H1 (cell line): ENCODE results near the gene CUEDC1. TPM values are rescaled to one million over a fixed set of nuclear protein-coding genes. Genes with fewer than 3 reads are reported as not detected.

ENCODE experiments used
- ASH2L ChIP-seq: fragments of 200-600, 300-600 bp; sonication (generic); IDR thresholded peaks from one replicate; pipeline ENCODE4 v1.7.1; 2017; ENCODE audit warnings: low read length
- CTCF ChIP-seq, 3 experiments: IDR thresholded peaks; 1 replicate in 2 of 3; 2 replicates in 1 of 3; pipeline versions ENCODE4 v1.5.1 to v1.6.1; 2011; ENCODE audit warnings: low read length in 3 of 3, mild to moderate bottlenecking in 3 of 3, inconsistent platforms in 2 of 3, low read depth in 1 of 3, moderate library complexity in 1 of 3; ENCODE audit not compliant: insufficient read depth in 1 of 3; ENCODE audit errors: control extremely low read depth in 1 of 3
- NANOG ChIP-seq: IDR thresholded peaks from 2 replicates; pipeline ENCODE4 v1.6.1; 2011; ENCODE audit warnings: low read length, low read depth, mild to moderate bottlenecking, inconsistent platforms; ENCODE audit not compliant: insufficient read depth, poor library complexity, severe bottlenecking
- RBBP5 ChIP-seq: IDR thresholded peaks from 2 replicates; pipeline ENCODE4 v1.7.1; 2012; ENCODE audit warnings: low read depth, mild to moderate bottlenecking, inconsistent platforms, low read length, moderate library complexity, borderline replicate concordance
- polyA plus RNA-seq, 7 experiments: library from polyadenylated mRNA; depleted of rRNA in 3 of 7; stranded (reverse) in 5 of 7; unstranded in 2 of 7; fragments of >200 nt in 5 of 7; fragments of 200-250 nt in 2 of 7; gene quantifications; 1 replicate in 5 of 7; 2 replicates in 1 of 7; 4 replicates in 1 of 7; pipeline versions ENCODE4 v1.2.1 to v1.2.3, GENCODE V29; 2011 to 2013; ENCODE audit warnings: missing spikeins in 2 of 7, mixed read lengths in 2 of 7
- total RNA-seq: library from RNA; stranded (reverse); fragmentation: NEBNext Ultra II Directional; extraction: Animal tissue kit (Norgen Biotek cat#: 25700); gene quantifications from 2 replicates; pipeline ENCODE4 v1.2.1, GENCODE V29; 2021

Gene CUEDC1
- total and polyA plus RNA-seq, 2 of the 8 experiments (the other 6 are each of a cell fraction or from before 2014, with no cell fraction given) = 4.0 to 10.7 TPM

GRCh38 chr17:57819867-57820266 lies 135.3 kb downstream of the CUEDC1 start (continued):
- TF ChIP-seq CTCF (IDR thresholded peaks at IDR 0.05; ENCODE audit: control extremely low read depth in 1 of 3, insufficient read depth in 1 of 3, low read depth in 1 of 3, low read length in 3 of 3) (no peak), NANOG (no peak), ASH2L (no peak), RBBP5 (no peak)
